Measurements from ENCODE around the gene HGF.

The HGF gene

DNA sequence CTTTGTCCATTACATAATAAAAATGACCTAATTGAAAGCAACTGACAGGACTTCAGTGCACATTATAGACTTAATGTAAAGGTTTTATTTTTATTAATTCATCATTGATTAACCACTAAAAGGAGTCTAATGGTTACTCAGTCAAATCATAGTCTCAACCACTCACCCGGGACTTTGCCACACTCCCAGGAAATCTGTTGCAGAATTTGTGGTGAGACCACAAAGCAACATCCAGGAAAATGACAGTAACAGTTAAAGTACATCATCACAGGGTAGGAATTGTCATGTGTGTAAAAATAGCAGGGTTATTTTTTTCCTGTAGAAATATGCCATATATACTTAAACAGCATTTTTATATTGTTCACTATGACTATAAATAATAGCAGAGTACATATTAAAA lies 6.3 kb upstream of the HGF start:
- Histone ChIP-seq H3K79me2 (ENCODE audit: control insufficient read depth, insufficient read depth, low read length, unreplicated experiment) (no peaks in the 10 kb centered on the region), H3K36me3 (ENCODE audit: insufficient read depth, low read length) (no peaks in the 10 kb centered on the region), H3K27me3 (ENCODE audit: insufficient read depth, low read length) (no peaks in the 10 kb centered on the region), H3K4me3 (ENCODE audit: low read depth, low read length) (no peak overlapping the region), H3K27ac (ENCODE audit: low read depth, low read length) (no peak overlapping the region), H3K4me1 (ENCODE audit: control insufficient read depth, insufficient read depth, low read length, unreplicated experiment) (no peaks in the 10 kb centered on the region), H2AFZ (ENCODE audit: low read length, unreplicated experiment) (no peak overlapping the region)

DNA sequence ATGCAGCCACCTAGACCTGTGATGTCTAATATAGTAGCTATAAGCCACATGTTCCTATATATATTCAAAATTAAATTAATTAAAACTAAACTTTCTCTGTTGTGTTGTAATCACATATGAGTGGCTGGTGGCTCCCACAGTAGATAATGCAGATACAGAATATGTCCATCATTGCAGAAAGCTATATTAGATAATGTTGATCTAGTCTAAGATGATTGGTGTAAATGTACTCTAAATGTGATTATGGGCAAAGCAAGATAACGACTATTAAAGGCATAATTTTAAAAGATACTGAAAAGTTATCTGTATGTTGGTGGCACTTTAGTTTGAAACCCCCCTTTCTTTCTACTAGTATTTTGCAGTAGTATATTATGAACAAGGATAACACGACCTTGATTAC lies 5.7 kb upstream of the HGF start:
- H3K79me2 ChIP-seq (ENCODE audit: control insufficient read depth, insufficient read depth, low read length, unreplicated experiment) = no peaks in the 10 kb centered on the region
- H2AFZ ChIP-seq (ENCODE audit: low read length, unreplicated experiment) = no peak overlapping the region
- H3K27ac ChIP-seq (ENCODE audit: low read depth, low read length) = no peak overlapping the region
- H3K4me3 ChIP-seq (ENCODE audit: low read depth, low read length) = no peak overlapping the region
- no peaks in the 10 kb centered on the region for H3K36me3 ChIP-seq (ENCODE audit: insufficient read depth, low read length)
- H3K27me3 ChIP-seq (ENCODE audit: insufficient read depth, low read length) = no peaks in the 10 kb centered on the region
- H3K4me1 ChIP-seq (ENCODE audit: control insufficient read depth, insufficient read depth, low read length, unreplicated experiment) = no peaks in the 10 kb centered on the region

DNA sequence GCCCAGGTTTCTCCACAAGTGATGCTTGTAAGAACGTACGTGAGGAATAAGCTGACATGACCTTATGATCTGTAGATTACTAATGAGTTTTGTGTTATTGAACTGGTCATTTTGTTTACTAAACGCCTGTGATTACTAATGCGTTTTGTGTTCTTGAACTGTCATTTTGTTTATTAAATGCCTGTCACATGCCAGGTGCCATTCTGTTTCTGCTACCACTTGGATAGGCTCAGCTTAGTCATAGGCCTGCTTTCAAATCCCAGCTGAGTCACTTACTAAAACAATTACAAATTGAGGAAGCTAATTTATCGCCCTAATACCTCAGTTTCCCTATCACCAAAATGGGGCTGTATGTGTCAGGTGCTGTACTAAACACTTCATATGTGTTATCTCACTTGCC lies 4.7 kb upstream of the HGF start:
- Histone ChIP-seq H3K4me1 (ENCODE audit: control insufficient read depth, insufficient read depth, low read length, unreplicated experiment) (no peaks in the 10 kb centered on the region), H3K27ac (ENCODE audit: low read depth, low read length) (no peak overlapping the region), H3K4me3 (ENCODE audit: low read depth, low read length) (no peak overlapping the region), H3K27me3 (ENCODE audit: insufficient read depth, low read length) (no peaks in the 10 kb centered on the region), H3K79me2 (ENCODE audit: control insufficient read depth, insufficient read depth, low read length, unreplicated experiment) (no peaks in the 10 kb centered on the region), H3K36me3 (ENCODE audit: insufficient read depth, low read length) (no peaks in the 10 kb centered on the region), H2AFZ (ENCODE audit: low read length, unreplicated experiment) (no peak overlapping the region)

DNA sequence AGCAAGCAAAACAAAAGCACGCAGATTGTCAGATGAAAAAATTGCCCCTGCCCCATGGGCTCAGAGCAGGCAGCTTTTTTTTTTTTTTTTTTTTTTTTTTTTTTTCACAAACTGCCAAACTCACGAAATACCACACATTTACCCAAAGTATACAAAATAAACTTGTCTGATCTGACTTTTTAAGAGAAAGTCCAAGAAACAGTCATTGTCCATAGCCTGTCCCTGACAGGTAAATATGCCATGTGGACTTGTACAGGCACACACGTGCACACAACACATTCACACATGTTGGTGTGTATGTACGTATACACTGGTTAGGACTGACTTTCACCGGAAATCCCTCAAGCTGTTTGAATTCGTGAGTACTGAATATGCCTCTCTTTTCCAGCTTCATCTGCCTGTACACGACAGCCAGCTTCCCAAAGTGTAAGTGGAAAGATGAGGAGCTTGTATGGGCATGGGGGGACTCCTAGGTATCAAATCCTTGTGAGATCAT lies 929 bp upstream of the HGF start:
- Histone ChIP-seq H3K79me2 (ENCODE audit: control insufficient read depth, insufficient read depth, low read length, unreplicated experiment) (peaks cover 30% of the 10 kb centered on the region), H3K27me3 (ENCODE audit: insufficient read depth, low read length) (no peaks in the 10 kb centered on the region), H3K4me3 (ENCODE audit: low read depth, low read length) (no peak overlapping the region), H2AFZ (ENCODE audit: low read length, unreplicated experiment) (peak overlapping the region; percentile 24), H3K4me1 (ENCODE audit: control insufficient read depth, insufficient read depth, low read length, unreplicated experiment) (peaks cover 16% of the 10 kb centered on the region), H3K27ac (ENCODE audit: low read depth, low read length) (no peak overlapping the region), H3K36me3 (ENCODE audit: insufficient read depth, low read length) (no peaks in the 10 kb centered on the region)

DNA sequence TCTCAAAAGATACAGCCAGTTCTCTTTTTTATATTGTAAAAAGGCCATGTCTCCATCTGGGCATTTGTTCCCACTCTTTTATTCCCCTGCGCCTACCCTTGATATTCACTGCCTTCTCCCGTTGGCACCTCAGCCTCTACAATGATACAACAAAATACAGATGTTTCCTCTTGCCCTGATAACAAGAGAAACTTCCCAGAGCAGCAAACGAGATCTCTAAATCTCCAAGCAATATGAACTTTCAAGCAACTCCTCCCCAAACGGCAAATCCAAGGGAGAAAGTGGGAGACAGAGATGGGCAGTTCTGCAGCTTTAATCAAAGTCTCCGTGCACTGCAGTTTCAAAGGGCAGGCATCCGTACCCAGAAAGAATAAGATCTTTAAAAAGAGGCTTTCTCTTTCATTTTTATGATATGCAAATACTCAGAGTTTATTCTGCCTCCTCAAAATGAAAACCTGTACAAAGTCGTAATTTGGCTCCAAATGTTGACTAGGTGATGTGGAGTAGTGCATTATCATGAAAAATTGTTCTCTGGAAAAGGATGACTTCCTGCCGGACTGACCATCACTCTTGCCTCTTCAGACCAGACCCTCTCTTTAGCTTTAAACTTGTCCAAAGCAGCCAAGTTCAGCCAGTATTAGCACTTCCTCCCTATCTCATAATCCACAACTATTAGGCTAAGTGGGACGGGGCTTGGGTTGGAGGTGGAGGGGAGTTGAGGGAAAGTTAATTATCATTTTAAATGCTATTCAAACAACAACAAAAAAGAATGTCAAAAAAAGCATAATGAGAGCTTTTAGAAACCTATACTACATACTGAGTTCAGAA lies 682 bp downstream of the HGF start:
- no peaks in the 10 kb centered on the region for H3K27me3 ChIP-seq (ENCODE audit: insufficient read depth, low read length)
- H2AFZ ChIP-seq (ENCODE audit: low read length, unreplicated experiment) = peak overlapping the region; percentile 91
- H3K4me3 ChIP-seq (ENCODE audit: low read depth, low read length) = peak overlapping the region; percentile 84
- H3K79me2 ChIP-seq (ENCODE audit: control insufficient read depth, insufficient read depth, low read length, unreplicated experiment) = peaks cover 36% of the 10 kb centered on the region
- H3K27ac ChIP-seq (ENCODE audit: low read depth, low read length) = peak overlapping the region; percentile 23
- H3K4me1 ChIP-seq (ENCODE audit: control insufficient read depth, insufficient read depth, low read length, unreplicated experiment) = peaks cover 23% of the 10 kb centered on the region
- no peaks in the 10 kb centered on the region for H3K36me3 ChIP-seq (ENCODE audit: insufficient read depth, low read length)

DNA sequence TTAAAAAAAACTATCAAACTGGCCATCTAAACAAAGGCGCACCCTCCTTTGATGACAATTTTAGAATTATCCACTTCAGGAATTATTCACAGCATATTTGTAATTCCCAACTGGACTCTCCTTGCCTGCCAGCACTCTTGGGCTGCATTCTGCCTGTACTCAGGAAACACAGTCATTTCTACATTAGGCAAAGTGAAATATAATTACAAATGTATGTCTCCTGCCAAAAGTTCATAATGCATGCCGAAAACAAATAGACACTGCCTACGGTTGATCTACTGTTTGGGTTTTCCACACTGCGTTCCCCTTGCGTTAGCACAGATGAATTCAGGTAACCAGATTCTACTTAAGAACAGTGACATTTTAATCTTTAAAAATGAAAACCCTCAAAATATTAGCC lies 1.9 kb downstream of the HGF start:
- H3K4me3 ChIP-seq (ENCODE audit: low read depth, low read length) = peak overlapping the region; percentile 84
- no peaks in the 10 kb centered on the region for H3K36me3 ChIP-seq (ENCODE audit: insufficient read depth, low read length)
- peaks cover 40% of the 10 kb centered on the region for H3K79me2 ChIP-seq (ENCODE audit: control insufficient read depth, insufficient read depth, low read length, unreplicated experiment)
- peaks cover 34% of the 10 kb centered on the region for H3K4me1 ChIP-seq (ENCODE audit: control insufficient read depth, insufficient read depth, low read length, unreplicated experiment)
- peak overlapping the region; percentile 23 for H3K27ac ChIP-seq (ENCODE audit: low read depth, low read length)
- no peaks in the 10 kb centered on the region for H3K27me3 ChIP-seq (ENCODE audit: insufficient read depth, low read length)
- H2AFZ ChIP-seq (ENCODE audit: low read length, unreplicated experiment) = peak overlapping the region; percentile 94

- H3K4me1 ChIP-seq (ENCODE audit: control insufficient read depth, insufficient read depth, low read length, unreplicated experiment) = peaks cover 28% of the 10 kb centered on the region
- no peak overlapping the region for H3K4me3 ChIP-seq (ENCODE audit: low read depth, low read length)
- peaks cover 20% of the 10 kb centered on the region for H3K79me2 ChIP-seq (ENCODE audit: control insufficient read depth, insufficient read depth, low read length, unreplicated experiment)
- peaks cover 12% of the 10 kb centered on the region for H3K36me3 ChIP-seq (ENCODE audit: insufficient read depth, low read length)
- no peak overlapping the region for H2AFZ ChIP-seq (ENCODE audit: low read length, unreplicated experiment)
- H3K27me3 ChIP-seq (ENCODE audit: insufficient read depth, low read length) = no peaks in the 10 kb centered on the region
- H3K27ac ChIP-seq (ENCODE audit: low read depth, low read length) = no peak overlapping the region
Measured at GRCh38 chr7:81761821-81762220, 8.0 kb downstream of the HGF start.

GRCh38 chr7:81761031-81761430 lies 8.8 kb downstream of the HGF start:
- Histone ChIP-seq H3K4me1 (ENCODE audit: control insufficient read depth, insufficient read depth, low read length, unreplicated experiment) (peaks cover 20% of the 10 kb centered on the region), H3K79me2 (ENCODE audit: control insufficient read depth, insufficient read depth, low read length, unreplicated experiment) (peaks cover 12% of the 10 kb centered on the region), H3K36me3 (ENCODE audit: insufficient read depth, low read length) (peaks cover 20% of the 10 kb centered on the region), H3K27me3 (ENCODE audit: insufficient read depth, low read length) (no peaks in the 10 kb centered on the region), H2AFZ (ENCODE audit: low read length, unreplicated experiment) (peak overlapping the region; percentile 26), H3K27ac (ENCODE audit: low read depth, low read length) (no peak overlapping the region), H3K4me3 (ENCODE audit: low read depth, low read length) (no peak overlapping the region)

- Histone ChIP-seq H3K79me2 (ENCODE audit: control insufficient read depth, insufficient read depth, low read length, unreplicated experiment) (no peaks in the 10 kb centered on the region), H3K27me3 (ENCODE audit: insufficient read depth, low read length) (no peaks in the 10 kb centered on the region), H3K4me3 (ENCODE audit: low read depth, low read length) (no peak overlapping the region), H3K4me1 (ENCODE audit: control insufficient read depth, insufficient read depth, low read length, unreplicated experiment) (no peaks in the 10 kb centered on the region), H3K36me3 (ENCODE audit: insufficient read depth, low read length) (peaks cover 33% of the 10 kb centered on the region), H3K27ac (ENCODE audit: low read depth, low read length) (no peak overlapping the region), H2AFZ (ENCODE audit: low read length, unreplicated experiment) (no peak overlapping the region)
Measured at GRCh38 chr7:81754918-81755696, 14.7 kb downstream of the HGF start.

DNA sequence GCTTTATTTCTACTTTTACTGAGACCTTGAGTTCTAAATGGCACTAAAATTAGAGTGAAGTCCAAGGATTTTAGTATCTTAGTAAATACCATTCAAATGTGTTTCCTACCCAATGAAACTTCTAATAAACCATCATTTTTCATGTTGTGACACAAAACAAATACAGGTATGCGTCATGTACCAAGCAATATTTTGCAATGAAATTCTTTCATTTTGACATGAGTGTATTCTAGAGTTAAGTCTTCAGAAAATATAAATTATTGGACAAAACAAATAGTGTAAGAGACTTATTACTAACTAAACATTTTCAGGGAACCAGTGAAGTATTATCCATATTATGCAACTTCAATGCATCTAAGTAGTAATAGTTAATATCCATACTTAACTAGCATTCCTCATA lies 16.5 kb downstream of the HGF start:
- no peaks in the 10 kb centered on the region for H3K27me3 ChIP-seq (ENCODE audit: insufficient read depth, low read length)
- H3K27ac ChIP-seq (ENCODE audit: low read depth, low read length) = no peak overlapping the region
- no peak overlapping the region for H3K4me3 ChIP-seq (ENCODE audit: low read depth, low read length)
- no peaks in the 10 kb centered on the region for H3K4me1 ChIP-seq (ENCODE audit: control insufficient read depth, insufficient read depth, low read length, unreplicated experiment)
- H3K79me2 ChIP-seq (ENCODE audit: control insufficient read depth, insufficient read depth, low read length, unreplicated experiment) = no peaks in the 10 kb centered on the region
- H3K36me3 ChIP-seq (ENCODE audit: insufficient read depth, low read length) = peaks cover 31% of the 10 kb centered on the region
- no peak overlapping the region for H2AFZ ChIP-seq (ENCODE audit: low read length, unreplicated experiment)

All from ACC112 (cell line).